IPS-11a (cell line): ENCODE results near the gene PGAM5.

Experiments
- H3K4me3 ChIP-seq: one replicate; pipeline ENCODE4 v1.5.1; 2013; ENCODE audit warnings: low read depth, low read length, control low read depth

The PGAM5 gene

DNA sequence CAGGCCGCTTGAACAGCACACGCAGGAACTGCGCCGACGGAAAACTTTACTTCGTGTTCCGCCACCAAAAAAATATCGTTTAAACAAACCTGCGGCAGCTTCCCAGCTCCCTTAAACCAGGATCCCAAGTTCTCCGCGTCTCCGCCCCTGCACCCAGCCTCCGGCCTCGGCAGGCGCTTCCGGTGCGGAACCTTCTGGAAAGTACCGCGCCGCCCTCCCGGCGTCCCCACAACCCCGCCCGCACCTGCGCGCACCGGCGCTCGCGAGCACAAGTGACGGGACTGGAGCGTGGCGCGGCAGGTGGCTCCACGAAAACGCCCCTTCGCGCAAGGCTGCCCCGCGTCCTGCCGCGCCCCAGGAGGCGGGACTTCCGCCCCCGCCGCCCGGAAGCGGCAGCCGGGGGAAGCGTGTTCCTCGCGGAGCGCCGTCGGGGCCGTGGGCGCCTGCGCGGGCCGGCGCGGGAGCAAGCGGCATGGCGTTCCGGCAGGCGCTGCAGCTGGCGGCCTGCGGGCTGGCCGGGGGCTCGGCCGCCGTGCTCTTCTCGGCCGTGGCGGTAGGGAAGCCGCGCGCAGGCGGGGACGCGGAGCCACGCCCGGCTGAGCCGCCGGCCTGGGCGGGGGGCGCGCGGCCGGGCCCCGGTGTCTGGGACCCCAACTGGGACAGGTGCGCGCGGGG lies at the start of gene PGAM5:
Gene PGAM5, plus strand, starts transcription at position 438 of the 675 bp plus-strand sequence. Its CDS starts 35 bp downstream, at position 473.
- peak within 1 kb of the TSS; percentile 76 for H3K4me3 ChIP-seq

DNA sequence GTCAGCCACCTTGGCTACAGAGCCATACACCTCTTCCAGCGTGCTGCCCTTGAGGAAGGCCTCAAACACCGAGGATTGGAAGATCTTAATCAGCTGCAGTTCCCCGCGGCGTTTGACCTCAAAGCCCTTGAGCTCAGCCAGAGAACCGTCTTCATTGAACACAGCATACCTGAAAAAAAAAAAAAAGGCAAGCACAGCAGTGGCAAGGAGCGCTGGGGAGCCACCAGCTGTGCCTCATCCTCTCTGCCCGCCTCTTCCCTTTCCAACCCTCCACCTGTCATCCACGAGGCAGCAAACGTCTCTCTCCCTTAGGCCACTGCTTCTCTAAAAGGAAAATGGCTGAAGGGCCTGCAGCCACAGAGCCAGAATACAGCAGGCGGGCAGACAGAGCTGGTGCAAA lies 49.6 kb upstream of the PGAM5 start:
- H3K4me3 ChIP-seq = no peak overlapping the region

DNA sequence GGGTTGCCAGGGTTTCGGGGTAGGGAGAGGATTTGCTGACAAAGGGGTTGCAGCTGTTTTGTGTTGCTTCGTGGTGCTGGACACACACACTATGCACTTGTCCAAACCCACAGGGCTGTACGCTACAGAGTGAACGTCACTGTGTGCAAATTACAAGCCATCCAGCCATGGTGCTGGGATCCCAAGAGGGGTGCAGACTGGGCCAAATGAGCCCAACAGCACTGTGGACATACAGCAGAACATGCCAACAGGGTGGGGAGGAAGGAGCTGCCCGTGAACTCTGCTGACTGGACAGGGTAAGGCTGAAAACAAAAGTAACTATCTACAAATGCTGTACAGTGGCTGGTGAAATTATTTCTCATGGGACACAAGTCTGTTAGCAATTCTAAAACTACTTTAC lies 48.7 kb upstream of the PGAM5 start:
- no peak overlapping the region for H3K4me3 ChIP-seq

DNA sequence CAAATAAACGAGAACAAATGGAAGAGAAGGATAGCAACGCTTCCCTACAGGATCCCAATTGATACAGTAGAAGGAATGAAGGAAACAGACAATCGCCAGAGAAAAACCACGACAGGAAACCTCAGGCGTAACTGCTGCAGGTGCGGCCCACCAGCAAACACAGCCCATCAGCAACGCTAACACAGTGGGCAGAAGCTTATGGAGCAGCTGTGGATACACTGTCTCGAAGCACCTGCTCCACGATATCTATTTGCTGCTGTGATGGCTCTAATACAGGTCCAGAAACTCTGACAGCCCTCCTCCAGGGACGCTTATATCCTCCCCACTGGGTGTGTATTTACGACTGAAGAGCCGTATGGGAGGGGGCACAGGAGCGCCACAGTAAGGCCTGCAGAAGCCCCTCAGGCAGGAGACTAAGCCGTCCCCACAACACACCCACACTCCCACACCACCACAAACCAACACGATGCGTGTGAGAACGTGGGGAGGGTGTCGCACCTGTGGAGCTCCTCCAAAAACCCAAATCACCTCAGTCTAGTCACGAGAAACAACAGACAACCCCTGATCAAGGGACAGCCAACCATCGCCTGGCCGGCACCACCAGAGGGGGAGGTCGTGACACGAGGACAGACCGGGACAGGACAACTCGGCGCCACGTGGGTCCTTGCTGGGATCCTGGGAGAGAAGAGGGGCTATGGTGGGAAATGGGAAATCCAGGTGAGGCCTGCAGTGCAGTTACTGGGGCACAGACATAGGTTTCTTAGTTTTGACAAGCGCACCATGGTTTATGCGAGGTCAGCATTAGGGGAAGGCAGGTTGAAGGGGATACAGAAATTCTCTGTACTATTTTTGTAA lies 47.5 kb upstream of the PGAM5 start:
- no peak overlapping the region for H3K4me3 ChIP-seq

DNA sequence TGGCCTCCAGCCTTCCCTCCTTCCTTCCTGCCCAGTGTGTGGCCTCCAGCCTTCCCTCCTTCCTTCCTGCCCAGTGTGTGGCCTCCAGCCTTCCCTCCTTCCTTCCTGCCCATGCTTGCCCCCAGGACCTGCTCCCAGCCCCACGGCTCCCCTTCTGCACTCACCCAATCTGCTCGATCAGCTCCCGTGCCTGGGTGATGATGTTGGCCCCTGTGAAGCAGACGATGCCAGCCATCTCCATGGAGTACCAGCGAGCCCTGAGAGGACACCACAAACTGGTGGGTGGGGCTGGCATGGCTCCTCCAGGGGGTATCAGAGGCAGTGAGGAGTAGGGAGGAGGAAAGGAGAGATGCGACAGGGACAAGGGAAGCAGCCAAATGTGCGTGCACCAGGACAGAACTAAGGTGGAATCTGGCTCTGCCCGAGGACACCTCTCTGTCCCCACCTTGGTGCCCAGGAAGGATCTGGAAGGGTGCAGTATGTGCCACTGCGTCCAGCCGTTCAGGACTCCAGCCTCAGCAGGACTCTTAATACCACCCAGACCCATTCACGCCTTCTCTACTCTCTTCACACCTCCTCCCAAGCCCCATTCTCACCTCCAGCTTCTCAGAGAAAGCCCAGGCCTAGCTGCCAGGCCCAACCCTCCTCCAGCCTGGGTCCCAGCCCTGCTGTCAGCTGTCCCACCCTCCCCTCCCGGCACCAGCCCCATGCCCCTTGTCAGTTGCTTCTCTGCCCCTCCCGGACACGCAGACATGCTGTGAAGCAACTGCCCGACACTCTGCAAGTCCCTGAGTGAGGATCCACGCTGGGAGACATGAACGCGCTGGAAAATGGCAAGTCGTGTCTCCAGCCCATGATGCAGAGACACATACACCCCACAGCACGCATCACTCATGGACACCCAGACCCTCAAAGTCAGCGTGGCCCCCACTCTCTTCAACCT lies 46.2 kb upstream of the PGAM5 start:
- no peak overlapping the region for H3K4me3 ChIP-seq

DNA sequence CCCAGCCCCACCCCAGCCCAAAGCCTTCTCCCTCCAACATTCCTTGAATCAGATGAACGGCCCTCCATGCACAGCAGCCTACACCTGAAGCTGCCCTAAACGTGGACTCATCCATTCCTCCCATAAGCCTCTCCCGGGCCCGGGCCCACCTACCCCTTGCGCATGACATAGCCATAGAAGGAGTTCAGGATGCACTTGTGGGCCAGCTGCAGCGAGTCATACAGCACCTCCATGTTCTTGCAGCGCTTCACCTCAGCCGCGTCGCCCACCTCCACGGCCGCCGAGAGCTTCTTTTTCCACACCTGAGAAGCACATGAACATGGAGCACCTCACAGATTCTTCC lies 45.5 kb upstream of the PGAM5 start:
- H3K4me3 ChIP-seq = no peak overlapping the region

DNA sequence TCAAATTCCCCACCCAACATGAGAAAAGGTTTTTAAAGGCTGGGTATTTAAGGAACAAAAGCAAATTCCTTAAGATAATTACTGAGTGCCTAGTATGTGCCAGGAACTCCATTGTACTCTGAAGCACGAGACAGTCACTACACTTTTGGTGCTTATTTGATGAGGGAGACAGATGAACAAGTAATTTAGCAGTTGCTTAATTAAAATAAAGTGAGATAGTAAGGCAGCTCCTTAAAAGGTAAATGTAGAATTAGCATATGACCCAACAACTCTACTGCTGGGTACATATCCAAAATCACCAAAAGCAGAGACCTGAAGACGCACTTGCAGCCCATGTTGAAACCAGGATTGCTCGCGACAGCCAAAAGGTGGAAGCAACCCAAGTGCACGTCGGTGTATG lies 44.8 kb upstream of the PGAM5 start:
- H3K4me3 ChIP-seq = no peak overlapping the region

DNA sequence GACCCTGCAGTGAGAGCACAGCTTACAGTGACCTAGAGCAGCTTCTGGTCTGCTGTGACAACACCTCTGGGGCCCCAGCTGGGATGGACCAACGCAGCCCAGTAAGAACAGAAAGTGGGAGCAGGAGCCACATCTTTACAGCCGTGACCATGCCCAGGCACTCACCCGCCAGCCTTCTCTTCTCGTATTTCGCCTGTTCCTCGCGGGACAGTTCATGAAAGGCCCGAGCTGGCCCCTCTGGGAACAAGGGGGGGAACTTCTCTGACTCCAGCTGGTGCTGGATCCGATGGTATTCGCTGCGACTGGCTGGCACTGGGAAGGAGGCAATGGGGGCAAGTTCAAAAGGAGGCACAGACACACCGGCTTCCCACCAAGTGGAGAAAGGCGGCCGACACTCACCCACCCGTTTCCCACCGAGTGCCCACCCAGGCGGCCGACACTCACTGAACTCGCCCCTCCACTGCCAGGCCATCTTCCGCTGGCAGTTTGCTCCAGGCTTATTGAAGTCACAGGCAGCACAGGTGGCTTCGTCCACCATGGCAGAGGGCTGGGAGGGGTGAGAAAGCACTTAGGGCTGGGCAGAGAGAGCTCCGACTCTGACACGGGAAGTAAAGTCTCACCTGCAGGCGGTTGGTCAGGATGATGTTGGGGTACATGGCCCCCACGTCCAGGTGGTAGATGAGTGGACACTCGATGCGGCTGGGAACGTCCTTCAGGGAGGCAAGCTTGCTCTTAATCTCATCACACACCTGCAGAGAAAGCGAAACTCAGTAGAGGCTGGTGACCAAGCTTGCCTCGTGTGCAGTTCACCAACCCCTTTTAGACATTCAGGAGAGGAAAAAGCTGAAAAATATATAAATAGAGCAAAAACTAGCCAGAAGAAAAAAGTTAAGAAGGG lies 42.2 kb upstream of the PGAM5 start:
- no peak overlapping the region for H3K4me3 ChIP-seq

DNA sequence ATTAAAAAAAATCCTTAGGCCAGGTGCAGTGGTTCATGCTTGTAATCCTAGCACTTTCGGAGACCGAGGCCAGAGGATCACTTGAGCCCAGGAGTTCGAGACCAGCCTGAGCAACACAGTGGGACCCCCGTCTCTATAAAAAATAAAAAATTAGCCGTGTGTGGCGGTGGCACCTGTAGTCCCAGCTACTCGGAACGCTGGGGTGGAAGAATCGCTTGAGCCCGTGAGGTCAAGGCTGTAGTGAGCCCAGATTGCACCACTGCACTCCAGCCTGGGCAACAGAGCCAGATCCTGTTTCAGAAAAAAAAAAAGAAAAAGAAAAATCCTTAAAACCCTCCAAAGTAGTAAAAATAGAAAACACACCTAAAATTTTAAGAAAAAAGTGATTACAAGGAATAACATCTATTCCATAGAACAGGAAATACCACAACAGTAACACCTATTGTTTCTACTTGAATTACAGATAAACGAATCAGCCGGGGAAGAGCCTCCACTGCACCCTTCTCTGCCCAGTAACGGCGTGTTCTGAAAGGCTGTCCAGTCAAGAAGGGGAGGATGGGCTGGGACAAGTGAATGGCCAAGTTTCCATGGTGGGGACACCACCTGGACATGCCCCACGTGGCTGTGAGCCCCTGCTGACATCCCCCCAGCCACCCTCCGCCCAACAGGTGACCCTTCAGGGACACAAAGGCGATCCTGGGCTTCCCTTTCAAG lies 41.3 kb upstream of the PGAM5 start:
- H3K4me3 ChIP-seq = no peak overlapping the region

DNA sequence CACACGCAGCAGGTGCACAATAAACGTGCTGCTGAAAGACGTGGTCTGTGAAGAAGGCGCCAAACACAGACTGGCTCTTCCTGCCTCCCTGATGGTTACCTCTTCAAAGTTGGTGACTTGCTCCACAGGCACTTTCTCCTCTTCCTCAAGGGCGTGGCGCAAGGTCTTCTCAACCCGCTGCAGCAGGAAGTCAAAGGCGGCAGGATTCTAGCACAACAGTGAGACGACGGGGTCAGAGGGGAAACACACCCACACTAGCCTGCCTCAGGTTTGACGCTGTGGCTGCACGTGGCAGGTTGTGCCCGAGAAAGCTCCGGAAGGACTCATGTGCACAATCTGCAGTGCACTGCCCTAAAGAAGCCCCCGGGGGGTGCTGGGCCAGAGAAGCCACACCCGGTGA lies 38.5 kb upstream of the PGAM5 start:
- H3K4me3 ChIP-seq = no peak overlapping the region

DNA sequence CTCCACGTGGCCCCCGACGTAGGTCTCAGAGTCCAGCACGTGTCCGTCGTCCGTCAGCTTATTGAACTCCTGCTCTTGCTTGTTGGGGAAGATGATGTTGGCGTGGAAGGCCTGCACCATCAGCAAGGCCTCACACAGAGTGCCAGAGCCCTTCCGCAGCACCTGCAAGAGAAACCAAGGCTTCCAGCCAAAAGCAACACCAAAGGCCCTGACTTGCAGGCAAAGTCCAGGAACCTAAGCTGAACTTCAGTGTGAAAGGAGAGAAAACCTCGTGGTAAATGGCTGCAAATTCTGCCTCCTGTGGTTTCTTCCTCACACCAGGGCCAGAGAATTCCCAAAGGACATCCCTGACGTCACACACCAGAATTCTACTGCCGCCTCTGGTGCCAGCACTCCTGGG lies 38.0 kb upstream of the PGAM5 start:
- no peak overlapping the region for H3K4me3 ChIP-seq

DNA sequence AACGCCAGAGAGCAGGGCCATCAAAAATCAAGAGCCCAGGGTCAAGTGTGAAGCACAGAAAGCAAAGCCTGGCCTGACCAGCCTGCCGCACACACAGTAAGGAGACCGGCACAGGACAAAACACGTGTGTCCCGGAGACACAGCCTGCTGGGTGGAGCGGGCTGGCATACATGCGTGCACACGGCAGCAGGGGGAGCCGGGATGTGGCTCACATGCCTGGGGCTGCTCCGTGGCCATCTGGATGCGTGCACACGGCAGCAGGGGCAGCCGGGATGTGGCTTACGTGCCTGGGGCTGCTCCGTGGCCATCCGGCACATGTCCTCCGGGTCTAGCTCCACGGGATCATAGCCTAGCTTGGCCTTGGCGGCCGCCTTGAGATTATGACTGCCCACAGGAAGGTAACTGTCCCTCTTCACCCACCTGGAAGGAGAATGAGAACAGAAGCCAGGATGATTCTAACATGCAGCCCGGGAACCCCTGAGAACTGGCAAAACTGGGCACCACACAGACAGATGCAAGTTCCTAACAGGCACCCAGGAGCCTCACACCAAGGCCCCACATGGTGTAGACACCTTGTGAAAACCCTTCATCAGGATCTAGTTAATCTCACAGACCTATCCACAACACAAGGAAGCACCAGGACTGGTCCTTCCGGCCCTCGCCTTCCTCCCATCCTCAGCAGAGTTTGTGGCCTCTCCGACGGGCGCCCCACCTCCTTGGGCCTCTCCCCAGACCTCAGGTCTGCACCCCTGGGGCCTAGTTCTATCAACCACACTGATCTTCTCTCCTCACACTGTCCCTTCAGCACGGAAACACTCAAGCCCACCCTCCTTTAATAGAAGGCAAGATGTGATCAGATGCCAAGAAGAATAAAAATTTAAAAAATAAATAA lies 37.1 kb upstream of the PGAM5 start:
- no peak overlapping the region for H3K4me3 ChIP-seq

DNA sequence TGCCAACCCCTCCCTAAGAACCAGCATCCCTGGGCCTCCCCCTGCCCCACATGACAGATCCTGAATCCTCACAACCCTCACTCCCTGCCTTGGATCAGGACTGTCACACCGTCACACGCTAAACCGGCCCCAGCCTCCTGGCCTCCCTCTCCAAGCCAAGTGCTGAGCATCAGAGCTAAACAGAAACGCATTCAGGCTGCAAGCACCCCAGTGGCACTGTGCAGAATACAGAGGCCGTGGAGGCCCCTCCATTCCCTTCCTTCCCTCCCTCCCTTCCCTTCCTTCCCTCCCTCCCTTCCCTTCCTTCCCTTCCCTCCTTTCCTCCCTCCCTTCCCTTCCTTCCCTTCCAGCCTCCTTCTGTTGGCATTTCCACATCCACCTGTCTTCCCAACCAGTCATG lies 36.1 kb upstream of the PGAM5 start:
- no peak overlapping the region for H3K4me3 ChIP-seq

DNA sequence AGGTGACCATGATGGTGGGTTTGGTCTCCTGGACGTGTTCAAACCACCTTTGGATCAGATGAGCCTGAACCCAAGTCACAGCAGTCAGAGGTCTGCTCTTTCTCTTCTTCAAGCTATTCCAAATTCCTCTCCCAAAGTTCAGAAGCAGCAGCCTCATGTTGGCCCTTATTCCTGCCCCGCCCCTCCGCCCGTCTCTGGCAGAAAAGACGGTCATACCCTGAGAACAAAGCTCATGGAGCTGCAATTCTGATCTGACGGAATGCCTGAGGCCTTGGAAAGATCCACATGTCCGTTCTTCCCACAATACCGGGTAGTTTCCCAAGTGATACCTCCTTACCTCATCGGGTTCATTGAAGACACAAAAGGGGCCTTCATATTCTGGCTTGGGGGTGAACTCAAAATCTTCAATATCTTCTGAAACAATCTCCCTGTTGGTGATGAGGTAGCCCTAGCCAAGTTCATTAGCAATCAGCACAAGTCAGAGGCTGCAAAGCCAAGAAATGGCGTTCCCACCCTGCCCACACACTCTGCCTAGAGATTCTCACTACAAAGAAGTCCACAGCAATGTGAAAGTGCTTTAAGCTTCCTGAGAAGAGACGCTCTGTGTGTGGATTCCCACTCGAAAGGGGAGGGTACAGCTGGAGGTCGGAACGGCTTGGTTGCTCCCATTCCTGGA lies 34.7 kb upstream of the PGAM5 start:
- no peak overlapping the region for H3K4me3 ChIP-seq

DNA sequence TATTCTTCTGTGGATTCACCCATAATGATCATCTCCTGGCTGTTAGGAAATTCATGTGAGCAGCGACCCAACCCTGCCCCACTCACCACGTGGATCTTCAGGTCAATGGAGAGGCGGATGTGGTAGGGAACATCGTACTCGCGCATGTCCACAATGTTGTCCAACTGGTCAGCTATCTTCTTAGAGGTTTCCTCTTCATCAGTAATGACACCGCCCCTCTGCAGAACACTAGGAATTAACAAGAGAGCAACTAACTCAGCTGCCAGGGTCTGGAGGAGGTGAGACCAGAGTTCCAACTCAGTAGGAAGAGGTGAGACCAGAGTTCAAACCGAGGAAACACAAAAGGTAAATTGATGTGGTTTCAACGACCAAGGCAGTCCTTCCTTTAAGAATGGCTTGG lies 33.1 kb upstream of the PGAM5 start:
- no peak overlapping the region for H3K4me3 ChIP-seq

DNA sequence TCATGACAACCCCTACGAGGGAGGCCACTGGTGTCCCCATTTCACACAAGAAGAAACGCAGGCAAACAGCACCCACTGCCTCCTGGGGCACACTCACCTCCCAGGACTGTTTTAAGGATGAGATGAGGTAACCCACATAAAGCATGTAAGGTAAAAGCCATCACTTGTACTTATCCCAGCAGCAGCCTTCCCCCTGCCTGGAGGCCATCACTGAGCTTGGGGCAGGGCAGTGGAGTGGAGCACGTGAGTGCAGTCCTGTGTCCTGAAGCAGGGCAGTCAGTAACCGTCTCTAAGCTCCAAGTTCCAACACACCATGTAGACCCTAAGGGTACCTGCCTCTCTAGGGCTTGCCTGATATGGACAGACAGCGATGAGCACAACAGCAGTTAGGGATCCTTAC lies 25.2 kb upstream of the PGAM5 start:
- no peak overlapping the region for H3K4me3 ChIP-seq

DNA sequence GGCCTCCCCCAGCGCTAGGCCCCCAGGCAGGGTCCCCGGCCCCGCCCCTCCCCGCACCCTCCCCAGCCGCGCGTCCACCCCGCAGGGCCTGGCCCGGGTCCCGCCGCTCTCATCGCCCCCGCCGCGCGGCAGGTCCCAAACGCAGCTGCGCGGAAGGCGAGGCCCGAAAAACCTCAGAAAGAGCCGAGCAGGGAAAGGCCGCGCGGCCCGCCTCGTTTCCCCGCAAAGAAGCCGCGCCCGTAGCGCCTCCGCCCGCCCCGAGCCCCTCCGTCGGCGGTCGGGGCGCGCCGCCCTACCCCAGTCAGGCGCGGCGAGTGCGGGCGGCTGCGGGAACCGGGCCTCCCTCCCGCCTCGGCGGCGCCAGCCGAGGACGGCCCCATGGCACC lies 23.8 kb upstream of the PGAM5 start:
- peak overlapping the region; percentile 66 for H3K4me3 ChIP-seq
